Activated gamma-delta T cell treated with anti-CD3 and anti-CD28 coated beads, Interleukin-2, amount 50 U/mL, for 16 hours (primary cell): Measurements from ENCODE around the gene CHRM1.
"Not testable (repeated sequence)": the region's sequence is repeated elsewhere in the genome, so short reads cannot be mapped to it uniquely, and the experiment has no call there.

Experiments used
- DNase-seq: peaks from one replicate; pipeline ENCODE4 v3.0.0-alpha.2; 2020; ENCODE audit warnings: low read depth

The CHRM1 gene

DNA sequence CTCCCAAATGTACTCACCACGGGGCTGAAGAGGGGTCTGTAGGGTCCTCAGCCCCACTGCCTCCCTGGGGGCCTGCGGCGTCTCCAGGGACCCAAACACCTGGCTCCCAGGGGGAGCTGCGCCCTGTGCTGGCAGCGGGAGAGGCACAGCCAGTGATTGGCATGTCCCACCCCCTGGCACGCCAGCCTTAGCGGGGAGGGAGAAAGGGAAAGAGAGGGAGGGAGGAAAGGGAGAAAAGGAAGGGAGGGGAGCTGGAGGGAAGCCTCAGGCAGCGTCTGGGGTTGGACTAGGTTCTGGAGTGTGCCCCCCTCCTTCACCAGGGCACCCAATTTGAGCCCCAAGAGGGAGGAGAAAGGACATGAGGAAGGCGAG, at the start of gene CHRM1:
Gene CHRM1 (minus strand): TSS at position 163 of the 372 bp plus-strand sequence. CDS start 10,263 bp downstream, outside the sequence.
- DNase-seq = no peak

GRCh38 chr11:62965574-62965973, 44.4 kb upstream of the CHRM1 start:
- no peak for DNase-seq

DNA sequence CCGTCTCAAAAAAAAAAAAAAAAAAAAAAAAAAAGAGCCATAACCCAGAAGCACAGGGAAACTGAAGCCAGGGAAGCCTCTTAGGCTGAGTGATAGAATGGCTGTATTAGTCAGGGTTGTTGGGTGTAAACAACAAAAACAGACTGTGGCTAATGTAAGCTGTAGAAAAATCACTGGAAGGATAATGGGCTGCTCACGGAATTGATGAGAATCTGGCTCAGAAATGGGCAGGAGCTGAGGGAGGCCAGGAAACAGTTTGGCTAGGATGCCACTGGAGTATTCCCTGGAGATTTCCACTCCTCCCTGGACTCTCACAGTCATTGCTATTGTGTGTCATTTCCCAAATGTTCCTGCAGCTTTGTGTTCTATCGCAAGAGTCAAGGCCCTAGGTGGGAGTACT, 41.2 kb upstream of the CHRM1 start:
- DNase-seq = no peak

DNA sequence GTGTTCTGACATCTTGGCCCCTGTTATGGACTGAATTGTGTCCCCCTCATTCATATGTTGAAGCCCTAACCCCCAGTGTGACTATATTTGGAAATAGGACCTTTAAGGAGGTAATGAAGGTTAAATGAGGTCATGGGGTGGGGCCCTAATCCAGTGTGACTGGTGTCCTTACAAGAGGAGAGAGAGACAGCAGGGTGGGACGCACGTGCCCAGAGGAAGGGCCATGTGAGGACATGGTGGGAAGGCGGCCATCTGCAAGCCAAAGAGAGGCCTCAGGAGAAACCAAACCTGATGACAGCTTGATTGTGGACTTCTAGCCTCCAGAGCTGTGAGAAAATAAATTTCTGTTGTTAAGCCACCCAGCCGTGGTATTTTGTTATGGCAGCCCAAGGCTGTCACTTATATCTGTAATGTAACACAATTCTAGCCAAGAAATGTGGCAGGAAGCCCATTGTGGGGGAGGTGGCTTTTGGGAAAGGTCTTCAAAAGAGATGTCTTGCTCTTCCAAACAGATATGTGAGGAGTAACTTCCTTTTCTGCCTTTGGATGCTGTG, 39.9 kb upstream of the CHRM1 start:
- no peak for DNase-seq

- DNase-seq = no peak
These were observed 38.3 kb upstream of the CHRM1 start for GRCh38 chr11:62959422-62959980.

DNA sequence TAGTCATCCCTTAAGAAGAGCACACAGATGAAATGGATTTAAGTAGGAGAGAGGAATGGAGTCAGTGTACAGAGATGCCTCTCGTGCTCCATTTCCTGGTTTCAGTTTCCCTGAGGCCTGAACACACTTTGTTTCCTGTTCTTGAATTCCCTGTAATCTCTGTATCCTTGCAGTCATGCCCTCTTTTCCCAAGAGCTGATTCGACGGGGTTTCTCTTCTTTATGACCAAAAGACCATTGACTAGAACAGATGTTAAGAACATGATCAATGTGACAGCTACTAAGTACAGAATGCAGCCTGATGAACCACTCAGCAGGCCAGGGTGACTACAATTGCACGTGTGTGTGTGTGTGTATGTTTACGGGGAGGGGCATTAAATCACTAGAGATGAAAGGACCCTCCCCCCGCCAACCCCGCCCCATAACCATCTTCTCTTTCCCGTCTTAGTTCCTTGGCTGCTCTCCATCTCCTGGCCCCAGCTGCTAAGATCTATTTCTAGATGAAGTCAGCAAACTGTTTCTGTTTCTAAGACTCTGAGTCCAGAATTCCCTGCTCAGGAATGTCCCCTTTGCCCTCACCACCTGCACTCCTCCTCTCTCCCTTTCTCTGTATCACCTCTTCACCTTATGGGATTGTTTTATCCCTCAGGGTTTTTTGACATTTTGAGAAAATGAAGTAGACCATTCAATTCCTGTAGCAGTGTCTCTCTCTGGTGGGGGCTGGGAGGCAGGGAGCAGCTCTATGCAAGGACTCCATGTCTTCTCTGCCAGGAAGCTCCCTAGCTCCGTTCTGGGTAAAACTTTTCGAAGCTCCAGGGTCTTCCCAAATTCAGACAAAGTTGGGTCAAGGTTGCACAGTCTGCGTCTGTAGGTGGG, 37.6 kb upstream of the CHRM1 start:
- no peak for DNase-seq

DNA sequence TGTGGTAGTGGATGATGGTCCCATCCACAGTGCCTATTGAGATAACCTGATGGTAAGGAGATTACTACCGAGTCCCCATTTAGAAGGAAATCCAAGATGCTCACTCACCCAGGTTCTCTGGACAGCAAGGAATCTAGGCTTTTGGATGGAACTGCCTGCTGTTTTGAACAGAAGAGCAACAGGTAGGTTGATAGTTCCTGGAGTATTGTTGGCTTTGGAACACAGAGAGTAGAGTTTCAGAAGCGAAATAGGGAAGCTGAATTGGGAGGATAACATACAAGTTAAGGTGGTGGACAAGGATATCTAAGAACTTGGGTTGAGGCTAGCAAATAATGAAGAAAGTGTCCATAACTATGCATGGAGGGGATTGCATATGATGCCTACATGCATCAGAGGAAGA, 36.0 kb upstream of the CHRM1 start:
- DNase-seq = no peak

- no peak for DNase-seq
These were observed 33.3 kb upstream of the CHRM1 start for GRCh38 chr11:62954478-62954877.

- DNase-seq = no peak
These were observed 32.6 kb upstream of the CHRM1 start for GRCh38 chr11:62953811-62954210.

DNA sequence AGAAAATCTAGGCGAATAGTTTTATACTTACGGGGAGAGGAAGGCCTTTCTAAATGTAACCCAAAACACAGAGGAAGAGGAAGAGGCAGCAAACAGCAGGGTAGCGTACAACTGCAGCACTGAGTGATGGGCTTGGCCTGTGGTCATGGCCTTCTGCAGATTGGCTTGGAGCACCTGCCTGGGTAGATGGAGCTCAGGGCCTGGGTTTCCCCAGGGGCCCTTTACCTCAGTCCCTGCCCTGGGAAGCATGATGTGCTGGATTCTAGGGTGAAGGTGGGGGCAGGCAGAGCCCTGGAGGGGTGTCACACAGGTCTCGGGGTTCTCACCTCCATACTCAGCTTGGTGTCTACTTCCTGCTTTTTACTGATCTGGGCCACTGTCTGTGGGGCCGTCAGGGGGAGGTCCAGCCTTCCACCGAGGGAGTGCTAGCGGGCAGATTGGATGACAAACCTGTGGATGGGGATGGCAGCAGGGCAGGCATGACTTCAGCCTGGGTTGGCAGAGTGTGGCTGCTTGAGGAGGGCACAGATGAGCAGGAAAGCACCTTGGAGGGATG, 27.7 kb upstream of the CHRM1 start:
- DNase-seq = no peak

- DNase-seq = not testable (repeated sequence)
These were observed 24.4 kb upstream of the CHRM1 start for GRCh38 chr11:62945538-62945937.

GRCh38 chr11:62937528-62937927, 16.4 kb upstream of the CHRM1 start:
- DNase-seq = not testable (repeated sequence)

GRCh38 chr11:62934496-62934785, 13.3 kb upstream of the CHRM1 start:
- no peak for DNase-seq

- no peak for DNase-seq
These were observed 12.8 kb upstream of the CHRM1 start for GRCh38 chr11:62933750-62934495.

DNA sequence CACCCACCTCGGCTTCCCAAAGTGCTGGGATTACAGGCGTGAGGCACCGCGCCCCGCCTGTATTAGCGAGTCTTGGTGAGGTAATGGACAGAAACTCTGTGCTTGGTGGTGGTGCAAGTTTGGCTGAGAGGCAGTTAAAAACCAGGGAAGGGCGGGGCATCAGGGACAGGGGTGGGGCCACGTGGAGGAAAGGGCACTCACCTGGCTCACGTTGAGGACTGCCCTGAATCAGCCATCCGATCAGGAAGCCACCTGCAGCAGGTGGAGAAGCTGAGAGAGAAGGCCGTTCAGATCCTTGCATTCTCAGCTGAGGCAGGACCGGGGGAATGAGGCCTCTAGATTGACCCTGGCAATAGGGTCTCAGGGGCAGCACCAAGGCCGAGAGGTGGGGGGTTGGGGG, 12.1 kb upstream of the CHRM1 start:
- DNase-seq = no peak

- DNase-seq = no peak
These were observed 10.5 kb upstream of the CHRM1 start for GRCh38 chr11:62931499-62932278.

DNA sequence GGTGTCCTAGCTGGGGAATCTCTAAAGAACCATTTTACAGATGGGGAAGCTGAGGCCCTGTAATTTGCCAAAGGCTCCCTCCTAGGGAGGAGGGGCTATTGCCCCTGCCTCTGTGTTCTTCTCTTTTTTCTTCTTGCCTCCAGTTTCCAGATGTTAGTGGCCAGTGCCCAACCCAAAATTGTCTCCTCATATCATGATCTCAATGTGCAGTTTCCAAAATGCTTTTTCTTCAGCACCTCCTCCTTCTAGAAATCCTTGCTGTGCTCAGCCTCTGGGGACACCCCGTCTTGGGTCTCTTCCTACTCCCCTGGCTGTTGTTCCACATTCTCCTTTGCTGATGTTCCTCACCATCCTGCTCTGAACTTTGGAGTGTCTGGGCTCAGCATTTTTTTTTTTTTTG, 9.5 kb upstream of the CHRM1 start:
- DNase-seq = no peak

DNA sequence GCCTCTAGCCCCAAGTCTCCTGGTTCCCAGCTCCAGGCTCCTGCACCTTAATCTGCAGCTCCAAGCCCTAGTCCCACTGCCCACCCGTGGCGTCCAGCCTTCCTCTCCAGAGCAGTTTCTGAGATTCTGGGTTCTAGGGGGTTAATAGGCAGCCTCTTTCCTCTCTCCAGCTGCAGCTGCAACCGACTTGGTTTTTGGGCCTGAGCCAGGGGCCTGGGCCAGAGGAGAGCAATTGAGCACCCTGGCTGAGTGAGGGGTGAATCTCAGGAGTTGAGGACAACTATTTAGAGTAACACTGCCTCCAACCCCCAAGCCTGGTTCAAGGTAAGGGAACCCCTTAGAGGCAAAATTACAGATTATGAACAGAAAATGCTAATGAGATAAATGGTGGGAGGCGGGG, 9.0 kb upstream of the CHRM1 start:
- no peak for DNase-seq

DNA sequence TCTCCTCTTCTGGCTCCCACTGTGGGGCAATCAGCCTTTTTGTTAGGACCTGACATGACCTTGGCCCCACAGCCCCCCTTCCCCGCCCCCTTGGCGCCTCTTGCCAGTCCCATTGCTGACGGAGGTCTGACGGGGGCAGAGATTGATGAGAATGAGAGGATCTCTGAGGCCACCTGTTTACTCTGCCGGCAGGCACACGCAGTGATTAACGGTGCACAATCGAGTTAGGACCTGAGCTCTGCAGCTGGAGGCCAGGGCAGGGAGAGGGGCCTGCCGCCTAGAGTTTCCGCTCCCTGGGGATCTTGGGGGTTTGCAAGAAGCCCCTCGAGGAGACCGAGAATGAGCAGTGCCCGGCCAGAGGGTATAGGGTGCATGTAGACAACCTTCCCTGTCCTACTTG, 6.8 kb upstream of the CHRM1 start:
- DNase-seq = no peak

GRCh38 chr11:62926680-62927455, 5.7 kb upstream of the CHRM1 start:
- no peak for DNase-seq
